GM21515 (cell line): ENCODE measurements around the gene ERBB4.

Experiments
- ATAC-seq: cut with Tn5 transposase; IDR thresholded peaks from one replicate; pipeline ENCODE4 v1.9.1; 2021; ENCODE audit not compliant: unreplicated experiment

The ERBB4 gene

DNA sequence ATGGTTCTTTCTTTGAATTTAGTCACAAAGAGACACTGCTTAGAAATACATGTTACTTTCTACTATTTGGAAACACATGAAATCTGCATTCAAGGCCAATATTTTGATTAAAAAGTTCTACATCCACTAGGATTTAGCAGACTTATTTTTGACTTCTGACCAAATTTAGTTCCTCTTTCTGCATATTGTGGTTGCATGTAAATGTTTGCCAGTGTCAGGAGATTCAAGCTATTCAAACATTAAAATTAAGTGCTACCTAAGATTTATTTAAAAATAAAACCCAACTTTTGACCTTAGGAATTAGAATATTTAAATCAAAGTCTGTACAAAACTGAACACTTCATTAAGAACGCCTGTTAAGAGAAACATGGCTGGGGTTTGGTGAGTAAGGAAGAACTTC, 1091.1 kb downstream of the ERBB4 start:
- no peak for ATAC-seq

DNA sequence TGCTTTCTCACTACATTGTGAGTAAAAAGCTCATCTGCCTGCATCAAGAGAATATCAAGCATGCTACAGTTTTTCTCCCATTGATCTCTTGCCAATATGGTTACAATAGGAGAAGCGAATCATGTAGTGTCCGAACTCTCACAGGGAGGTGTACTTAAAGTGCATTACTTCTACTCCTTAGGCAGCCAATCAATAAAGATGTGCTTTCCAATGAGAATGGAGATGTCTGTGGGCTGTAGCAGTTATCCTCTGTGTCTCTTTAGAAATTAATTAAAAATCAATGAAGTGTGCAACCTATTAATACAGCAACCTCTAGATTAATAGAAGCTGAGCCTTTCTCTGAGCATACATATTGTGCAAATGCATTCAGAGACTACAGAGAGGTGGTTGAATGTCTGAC, 1098.5 kb downstream of the ERBB4 start:
- no peak for ATAC-seq

DNA sequence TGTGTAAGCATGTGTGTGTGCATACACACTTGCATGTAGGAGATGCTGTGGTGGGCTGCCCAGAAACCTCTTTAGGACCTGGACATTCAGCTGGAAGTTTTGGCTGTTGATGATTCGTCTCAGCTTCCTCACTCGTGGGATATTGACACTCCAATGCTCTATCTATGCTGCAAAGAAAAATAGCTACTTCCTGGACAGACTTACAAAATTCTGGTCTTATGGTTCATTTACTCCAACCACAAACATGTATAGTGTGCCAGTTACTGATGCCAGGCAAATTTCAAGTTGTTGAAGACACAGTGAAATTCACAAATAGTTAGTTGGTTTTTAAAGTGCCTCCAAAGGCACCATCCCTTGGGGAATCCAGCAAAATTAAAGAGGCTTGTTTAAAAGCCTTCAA, 1099.6 kb downstream of the ERBB4 start:
- ATAC-seq = no peak

DNA sequence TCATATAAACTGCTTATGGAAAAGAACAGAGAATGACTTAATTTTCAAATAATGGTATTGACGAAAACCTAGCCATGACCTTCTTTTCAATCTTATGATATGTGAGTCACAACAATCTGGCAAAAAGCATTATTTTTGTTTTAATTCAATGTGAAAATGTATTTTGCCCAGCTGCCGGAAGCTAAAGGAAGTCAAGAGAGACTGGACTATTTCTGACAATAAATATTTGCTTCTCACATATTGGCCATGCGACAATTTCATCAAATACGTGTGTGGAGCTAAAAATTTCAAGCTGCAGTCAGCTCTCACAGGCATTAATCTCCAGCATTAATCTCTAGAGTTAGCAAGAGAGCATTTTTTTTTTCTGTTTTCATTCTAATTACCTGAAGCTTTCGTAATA, 1101.2 kb downstream of the ERBB4 start:
- no peak for ATAC-seq

DNA sequence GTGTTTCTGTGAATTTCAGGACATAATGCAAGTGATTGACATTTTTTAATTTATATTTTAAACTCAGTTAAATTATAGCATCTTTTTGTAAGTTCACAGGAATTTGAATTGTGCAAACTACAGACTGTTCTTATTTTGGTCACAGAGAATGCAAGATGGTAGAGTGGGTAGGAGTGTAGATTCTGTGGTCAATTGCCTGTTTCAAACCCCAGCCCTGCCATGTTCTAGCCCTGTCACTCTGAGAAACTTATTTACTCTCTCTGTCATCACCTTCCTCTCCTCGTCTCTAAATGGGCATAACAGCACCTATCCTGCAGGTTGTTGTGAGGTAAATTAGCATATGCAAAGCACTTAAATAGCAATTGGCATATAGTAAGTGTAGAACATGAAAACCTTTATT, 1102.4 kb downstream of the ERBB4 start:
- no peak for ATAC-seq

DNA sequence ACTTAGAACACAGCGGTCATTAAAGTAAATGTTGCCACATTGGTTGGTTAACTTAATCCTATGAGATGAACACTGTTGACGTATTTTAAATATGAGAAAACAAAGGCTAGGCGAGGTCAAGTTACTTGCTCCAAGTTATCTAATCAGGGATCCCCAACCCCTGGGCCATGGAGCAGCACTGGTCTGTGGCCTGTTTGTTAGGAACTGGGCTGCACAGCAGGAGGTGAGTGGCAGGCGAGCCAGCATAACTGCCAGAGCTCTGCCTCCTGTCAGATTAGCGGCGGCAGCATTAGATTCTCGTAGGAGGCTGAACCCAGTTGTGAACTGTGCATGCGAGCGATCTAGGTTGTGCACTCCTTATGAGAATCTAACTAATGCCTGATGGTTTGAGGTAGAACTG, 1103.3 kb downstream of the ERBB4 start:
- no peak for ATAC-seq

DNA sequence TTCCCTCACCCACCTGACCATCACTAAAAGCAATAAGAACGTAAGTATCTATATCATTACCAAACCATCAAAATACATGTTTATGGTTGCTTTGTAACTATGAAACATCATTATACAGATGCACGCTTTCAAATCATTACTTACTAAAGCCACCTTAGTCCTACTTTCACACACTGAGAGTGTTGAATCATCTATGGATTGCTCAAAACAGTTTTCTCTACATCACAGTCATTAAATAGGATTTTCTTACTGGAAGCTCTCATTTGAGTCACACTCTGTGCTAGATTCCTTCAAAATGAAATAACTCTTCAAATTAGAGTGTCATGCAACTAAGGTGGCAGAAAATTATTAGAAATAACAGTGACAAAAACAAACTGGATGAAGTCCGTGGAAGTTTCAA, 1103.8 kb downstream of the ERBB4 start:
- no peak for ATAC-seq

DNA sequence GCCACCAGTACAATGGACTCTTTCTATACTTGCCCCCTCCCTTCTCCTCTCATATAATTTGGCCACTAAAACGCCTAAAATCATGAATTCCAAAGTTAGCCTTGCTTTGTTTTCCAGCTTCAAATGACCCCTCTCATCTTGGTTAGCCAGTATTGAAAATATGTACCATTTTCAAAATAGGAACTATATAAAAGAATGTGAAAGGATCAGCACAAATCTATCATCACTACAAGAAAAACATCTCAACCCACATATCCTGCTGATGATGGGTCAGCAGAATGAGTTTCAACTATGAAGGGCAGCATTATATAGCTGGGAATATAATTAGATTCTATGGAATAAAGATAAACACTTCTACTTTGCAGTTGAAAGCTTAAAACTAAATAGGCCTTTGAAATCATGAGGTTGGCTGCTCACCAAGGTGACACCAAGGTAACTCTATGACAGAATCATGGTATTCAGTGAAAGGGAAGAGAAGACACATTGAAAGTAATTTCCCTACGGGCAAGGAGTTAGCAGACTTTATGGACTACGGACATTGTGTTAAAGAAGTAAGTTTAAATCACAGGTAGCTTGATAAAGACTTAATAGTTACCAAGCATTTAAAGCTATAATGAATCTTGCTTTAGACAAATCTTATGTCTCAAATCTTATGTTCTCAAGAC, 1109.2 kb downstream of the ERBB4 start:
- no peak for ATAC-seq

DNA sequence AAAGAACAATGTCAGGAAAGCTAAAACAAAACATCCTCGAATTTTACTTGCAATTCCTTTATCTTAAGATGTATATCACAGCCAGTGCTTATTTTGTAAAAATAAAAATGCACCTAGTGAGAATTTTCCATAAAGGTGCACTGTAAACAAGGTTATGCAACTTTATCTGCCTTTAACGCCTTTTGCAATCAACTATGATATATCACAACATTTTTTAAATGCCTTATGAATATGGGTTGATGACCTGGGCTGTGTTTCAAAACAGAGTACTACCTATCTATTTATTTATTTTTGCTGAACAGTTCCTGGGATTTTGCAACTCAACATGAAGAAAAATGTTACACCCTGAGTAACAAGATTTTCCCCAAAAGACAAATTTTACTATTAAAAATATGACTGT, 1112.4 kb downstream of the ERBB4 start:
- no peak for ATAC-seq

DNA sequence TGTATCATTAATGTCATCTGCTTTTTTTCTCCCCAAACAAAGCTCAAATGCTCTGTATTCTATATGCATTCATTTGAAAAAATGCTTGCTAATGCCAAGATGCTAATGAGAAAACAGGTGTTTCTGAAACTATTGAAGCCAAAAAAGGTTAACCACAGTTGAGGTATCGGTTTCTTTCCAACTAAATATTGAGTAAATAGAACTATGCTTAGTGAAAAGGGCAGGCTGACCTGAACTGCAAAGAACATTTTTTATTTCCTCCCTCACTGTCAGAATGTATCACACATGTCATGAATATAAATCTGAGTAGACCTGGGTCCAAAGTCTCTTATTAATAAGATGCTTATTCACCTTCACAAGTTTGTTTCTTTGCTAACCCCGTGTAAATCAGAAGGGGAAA, 1115.6 kb downstream of the ERBB4 start:
- peak; percentile 58 for ATAC-seq

DNA sequence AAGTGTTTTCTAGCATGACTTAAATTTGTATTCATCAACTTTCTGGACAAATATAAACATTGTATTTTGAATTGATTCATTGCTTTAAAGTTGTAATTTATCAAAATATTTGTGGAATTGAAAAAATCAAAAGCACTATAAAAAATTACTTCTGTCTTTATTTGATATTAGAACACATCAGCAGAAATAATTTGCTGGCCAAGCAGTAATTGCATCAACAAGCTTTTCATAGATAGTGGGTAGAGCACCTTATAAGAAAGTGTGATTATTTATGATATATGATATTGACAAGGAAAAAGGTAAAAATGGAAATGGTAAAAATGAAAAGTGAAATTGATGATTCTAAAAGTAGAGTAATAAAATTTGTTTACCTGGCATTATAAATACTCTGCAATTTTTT, 1121.1 kb downstream of the ERBB4 start:
- ATAC-seq = no peak

DNA sequence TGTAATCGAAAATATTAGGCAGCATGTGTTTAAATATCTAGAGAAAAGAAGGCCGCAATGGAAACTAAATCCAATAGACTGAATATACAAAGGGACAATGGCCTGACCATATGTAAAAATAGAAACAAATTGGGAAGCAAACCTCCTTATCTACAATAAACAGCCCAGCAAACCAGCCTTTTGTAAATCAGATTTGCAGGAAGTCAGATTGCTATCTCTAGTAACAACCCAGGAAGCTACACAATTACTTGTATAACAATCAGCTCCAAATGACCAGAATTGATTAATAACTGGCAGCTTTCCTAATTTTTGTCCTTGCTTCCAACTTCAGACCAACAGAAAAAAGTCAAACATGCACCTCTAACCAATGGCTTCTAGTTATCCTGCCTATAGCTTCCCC, 1122.2 kb downstream of the ERBB4 start:
- no peak for ATAC-seq

DNA sequence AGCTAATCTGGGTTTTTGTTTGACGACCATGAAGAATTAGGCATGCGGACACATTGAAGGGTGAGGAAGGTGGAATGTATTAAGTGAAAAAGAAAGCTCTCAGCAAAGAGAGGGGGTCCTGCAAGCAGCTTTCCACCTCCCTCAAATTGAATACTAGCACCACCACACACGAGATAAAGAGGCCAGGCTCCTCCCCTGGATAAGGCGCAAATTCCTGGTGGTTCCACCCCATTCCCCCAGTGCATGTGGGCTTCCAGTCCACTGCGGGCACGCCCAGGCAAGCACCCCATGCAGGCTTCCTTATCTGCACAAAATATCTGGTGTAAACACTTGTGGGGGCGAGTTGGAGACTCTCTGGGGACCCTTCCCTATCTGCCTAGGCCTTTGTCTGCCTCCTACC, 1124.9 kb downstream of the ERBB4 start:
- ATAC-seq = no peak

DNA sequence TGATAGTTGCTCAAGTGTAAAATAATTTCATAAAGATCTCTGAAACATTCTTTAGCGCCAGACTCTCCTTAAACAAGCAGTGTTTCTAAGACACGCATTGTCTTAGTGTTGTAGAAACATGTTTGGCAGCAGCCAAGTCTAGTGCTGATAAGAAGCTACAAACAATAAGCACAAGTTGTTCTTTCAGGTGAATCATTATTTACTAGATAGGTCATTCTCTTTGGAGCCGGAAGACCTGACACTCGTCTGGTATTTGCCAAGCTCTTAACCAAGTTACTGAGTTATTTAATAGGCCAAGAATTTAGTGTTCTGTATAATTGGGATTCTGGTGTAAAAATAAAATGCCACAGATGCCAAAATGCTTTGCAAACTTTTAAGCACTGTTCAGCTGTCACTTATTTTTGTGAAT, 1130.1 kb downstream of the ERBB4 start:
- no peak for ATAC-seq

DNA sequence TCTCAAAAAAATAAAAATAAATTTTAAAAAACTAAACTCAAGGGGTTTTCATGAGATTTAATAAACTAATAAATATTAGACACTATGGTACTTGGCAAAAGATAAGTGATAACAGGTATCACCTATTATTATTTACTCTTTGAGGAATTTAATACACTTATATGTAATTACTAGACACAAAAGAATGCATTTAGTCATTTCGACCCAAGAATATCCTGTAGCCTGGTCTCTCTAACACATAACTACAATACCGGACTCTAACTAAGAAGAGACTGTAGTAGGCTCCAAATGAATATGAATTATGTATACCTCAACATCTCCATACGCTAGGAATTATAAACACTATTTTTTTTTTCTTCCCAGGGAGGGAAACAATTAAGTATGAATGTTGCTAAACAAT, 1131.5 kb downstream of the ERBB4 start:
- ATAC-seq = no peak

DNA sequence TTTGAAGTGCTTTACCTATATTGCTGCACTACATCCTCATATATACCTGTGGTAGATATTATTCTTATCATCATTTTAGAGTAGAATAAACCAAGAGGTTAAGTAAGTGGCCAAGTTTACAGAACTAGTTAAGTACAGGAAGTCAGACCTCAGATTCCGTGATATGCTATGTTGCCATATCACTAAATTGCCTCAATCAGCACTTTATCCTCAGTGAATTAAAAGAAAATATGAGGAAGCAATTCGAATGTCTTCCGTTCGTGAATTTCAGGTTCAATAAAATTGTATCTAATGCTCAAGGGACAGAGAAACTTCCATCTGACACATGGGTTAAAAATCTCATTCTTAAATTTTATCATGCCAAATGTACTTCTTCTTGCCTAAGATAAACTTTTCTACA, 1133.6 kb downstream of the ERBB4 start:
- no peak for ATAC-seq

DNA sequence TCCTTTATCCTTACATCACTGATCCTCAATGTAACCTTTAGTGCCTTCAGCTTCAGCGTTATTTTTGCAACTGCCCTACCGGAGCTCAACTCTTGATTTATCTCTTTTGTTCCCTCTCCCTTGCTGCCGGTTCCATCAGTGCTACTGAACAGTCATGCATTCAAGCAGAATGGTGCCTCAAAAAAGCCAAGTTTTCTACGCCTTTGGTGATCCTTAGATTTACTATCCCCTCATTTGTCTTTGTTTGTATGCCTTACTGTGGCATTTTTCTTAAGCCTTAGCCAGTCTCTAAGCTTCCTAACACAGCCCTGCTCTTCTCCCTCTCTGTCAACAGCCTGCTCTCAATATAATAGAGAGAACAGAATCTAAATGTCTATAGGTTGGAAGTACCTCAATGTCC, 1134.5 kb downstream of the ERBB4 start:
- no peak for ATAC-seq

DNA sequence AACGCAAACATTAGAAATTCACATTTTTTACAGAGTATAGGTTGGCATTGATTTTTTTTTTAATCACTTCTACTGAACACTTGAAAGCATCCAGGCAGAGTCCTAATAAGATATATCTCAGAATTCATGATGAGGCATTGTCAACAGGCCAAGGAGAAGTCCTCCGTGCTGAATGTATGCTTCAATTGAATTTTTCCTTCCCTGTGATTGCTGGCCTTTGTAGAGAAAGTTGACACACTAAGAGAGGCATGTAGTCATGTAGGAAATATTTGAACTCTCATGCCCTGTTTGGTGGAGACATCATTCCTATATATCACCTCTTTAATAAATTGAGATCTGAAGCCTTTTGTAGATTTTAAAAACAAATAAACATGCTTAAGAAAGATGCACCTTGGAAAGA, 1137.3 kb downstream of the ERBB4 start:
- ATAC-seq = no peak

DNA sequence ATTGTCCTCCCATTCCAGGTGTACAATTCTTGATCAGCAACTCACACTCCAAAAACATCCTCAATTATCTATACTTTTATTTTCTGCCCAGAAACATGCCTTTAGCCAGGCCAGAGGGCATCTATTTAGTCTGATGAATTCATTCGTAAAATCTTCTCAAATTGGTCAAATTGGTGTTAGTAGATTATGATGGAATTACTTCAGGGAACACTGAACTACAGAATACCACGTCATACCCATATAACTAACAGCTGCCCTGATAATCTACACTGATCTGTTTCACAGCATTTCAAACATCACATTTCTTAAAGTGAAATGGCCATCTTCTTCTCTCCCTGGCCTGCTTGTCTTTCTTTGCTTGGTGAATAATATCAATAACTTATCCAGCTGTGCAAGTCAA, 1140.8 kb downstream of the ERBB4 start:
- ATAC-seq = no peak

DNA sequence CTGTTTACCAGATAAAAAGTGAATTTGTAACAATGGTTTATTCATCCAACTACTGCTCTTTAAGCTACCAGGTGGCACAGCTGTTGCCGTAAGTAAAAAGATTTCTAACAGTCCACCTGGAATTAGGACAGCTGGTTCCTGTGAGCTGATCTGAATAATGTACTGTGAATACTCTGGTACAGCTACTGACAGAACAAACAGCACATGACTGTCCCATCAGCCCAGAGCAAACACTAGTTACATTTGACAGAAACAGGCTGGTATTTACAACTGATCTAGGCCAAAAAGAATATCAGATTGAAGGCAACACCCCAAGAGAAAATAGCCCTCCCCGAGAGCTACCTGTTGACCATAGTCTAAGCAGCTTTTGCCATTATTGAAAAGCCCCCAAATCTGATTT, 1141.8 kb downstream of the ERBB4 start:
- no peak for ATAC-seq

DNA sequence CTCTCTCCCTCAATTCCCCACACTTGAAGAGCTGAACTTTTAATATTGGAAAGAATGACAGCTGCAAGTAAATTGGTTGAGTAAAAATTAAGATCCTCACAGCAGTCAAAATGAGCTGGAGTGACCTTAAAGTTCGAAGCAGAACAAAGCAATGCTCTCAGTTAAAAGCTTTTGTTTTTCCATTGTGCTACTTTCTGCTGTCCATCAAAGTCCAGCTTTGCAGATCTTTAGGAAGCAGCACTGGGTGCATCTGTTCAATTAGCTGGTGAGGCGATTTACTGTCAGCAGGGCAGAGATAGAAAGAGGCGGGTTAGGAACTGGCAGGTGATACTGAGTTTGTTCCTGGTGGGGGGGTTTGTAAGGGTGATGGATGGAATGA, 1147.4 kb downstream of the ERBB4 start:
- no peak for ATAC-seq

DNA sequence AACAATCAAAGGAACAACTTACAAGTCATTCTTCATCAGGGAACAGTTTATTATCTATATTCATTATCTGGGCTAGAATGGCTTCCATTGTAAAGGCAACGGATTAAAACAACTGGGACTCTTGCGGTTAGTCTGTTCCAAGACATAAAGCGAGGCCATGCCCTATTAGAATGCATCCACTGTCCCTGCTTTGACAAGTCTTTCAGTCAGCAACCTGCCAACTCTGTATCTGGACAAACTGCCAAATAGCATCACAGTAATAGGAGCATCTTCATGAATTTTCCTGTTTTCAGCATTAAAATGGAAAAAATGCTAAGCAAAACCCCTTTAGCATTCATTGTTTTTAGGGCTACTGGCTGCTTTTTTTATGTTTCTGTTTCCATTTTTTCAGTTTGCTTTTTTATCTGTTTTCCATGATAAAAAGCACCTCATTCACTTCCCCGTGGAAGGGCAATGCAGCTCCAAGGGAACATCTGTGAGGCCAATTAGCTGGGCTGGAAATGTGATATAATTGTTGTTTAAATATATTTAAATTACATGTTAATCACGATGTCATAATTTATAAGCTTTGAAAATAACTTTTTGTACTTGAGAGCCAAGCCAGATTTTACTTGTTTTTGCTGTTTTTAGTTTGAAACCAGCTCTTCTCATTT, 1147.9 kb downstream of the ERBB4 start:
- ATAC-seq = no peak

DNA sequence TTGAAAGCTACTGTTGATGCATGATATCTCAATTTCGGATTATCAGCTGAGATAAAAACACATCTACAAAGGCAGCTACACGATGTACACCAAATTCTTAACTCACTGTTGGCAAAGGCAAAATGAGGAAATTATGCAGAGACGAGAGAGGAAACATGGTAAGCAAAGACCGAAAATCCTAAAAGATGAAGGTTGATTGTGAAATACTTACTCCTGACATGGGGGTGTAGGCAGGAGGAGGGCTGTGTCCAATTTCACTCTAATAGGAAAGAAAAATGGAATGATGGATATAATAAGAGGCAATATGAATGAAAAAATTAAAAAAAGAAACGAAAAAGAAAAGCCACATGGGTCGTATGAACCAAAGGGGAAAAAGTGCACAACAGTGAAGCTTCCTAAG, 1150.9 kb downstream of the ERBB4 start:
- no peak for ATAC-seq
